Omental fat pad (tissue), 4 donors: Measurements from ENCODE around the gene SEMA4D. TPM values are rescaled to one million over a fixed set of nuclear protein-coding genes. Genes with fewer than 3 reads are reported as not detected.

Experiments
- ATAC-seq: fragments of 150-250 bp; one replicate; pipeline ENCODE4 v1.9.1; 2016; ENCODE audit warnings: mild to moderate bottlenecking, moderate library complexity; ENCODE audit not compliant: low FRiP score
- DNase-seq: peaks from one replicate; pipeline ENCODE4 v3.0.0-alpha.2; 2019; ENCODE audit warnings: low spot score
- CTCF ChIP-seq, 3 donors: fragments of 450-650 bp; IDR thresholded peaks; one replicate each; pipeline ENCODE4 v1.5.1; 2016 to 2017; ENCODE audit warnings: antibody characterized with exemption in 3 of 3, mild to moderate bottlenecking in 3 of 3, moderate library complexity in 2 of 3
- total RNA-seq, 4 donors: library from RNA; depleted of rRNA; stranded (reverse); fragments of >200 nt; gene quantifications; one replicate each; pipeline ENCODE4 v1.1.0, GENCODE V29; 2016

Gene SEMA4D
- total RNA-seq, 4 donors from 2014 or later: 14.2 to 49.5 (median 18.3) TPM

DNA sequence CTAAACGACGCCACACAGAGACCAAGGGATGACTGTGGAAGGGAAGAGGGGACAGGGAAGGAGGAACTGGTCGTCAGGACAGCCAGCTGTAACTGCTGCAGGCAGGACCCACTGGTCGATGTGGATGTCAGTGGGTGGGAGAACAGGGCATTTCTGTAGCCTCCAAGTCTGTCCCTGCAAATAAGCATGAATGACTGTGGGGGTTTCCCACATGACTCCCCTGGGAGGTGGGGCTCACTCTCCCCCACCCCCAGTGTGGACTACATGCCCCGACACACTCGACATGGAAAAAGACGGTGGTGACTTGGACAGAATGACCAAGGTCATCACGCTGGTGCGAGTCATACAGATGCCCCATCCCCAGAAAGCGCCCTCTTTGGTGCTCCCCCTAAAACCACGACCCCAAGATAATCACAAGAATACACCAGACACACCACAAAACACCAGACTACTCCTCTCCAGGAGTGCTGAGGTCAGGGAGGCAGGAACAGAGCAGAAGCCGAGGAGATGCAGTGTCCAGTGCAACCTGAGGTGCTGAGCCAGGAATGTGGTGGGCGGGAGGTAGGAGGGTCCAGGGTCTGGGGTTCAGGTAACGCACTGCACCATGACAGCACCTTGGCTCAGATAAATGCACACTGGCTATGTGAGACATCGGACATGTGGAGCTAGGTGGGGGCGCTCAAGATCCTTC is 114.7 kb downstream of the SEMA4D start:
- DNase-seq (no peak), ATAC-seq (no peak)
- TF ChIP-seq CTCF (IDR thresholded peaks at IDR 0.05): no peak

DNA sequence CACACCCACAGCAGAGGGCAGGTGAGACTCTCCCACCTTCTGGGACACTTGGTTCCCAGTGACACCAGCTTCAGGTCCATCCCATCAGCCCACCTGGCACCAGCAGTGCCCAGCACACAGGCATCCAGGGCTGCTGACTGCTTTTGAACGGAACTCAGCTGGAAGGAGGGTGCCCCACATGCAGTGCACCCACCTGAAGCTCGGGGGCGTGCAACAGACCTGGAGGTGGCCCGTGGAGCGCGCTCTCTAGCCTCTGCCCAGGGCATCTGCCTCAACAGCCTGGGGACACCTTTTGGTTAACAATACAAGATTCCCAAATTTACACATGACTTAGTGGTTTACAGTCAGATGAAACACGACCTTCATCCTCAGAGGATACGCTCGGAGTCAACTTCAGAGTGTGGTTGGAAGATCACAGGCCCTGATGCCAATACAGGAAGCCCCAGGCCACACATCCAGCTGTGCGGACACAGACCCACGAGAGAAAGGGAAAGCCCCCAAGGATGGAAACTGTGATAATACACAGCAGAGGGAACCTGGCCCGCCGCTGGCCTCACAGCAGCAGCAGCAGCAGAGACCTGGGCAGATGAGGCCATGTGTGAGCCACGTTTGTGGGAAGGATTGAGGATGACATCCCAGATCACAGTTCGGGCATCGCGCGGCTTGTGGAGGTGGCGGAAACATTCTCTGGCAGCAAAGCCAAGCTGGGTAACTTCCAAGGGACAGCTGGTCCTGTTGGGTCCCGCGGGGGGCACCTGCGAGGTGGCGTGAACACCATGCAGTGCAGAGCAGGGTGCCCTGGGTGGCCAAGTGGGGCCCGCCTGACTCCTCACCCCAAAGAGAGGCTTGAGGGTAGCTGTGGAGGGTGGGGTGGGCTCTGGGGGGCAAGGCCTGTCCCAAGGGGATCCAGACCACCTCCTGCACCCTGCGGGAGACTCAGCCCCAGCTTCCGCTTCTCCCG is 115.6 kb downstream of the SEMA4D start:
- no peak for ATAC-seq
- no peak for TF ChIP-seq CTCF (IDR thresholded peaks at IDR 0.05)

GRCh38 chr9:89381308-89381609 is 116.7 kb downstream of the SEMA4D start:
- no peak for TF ChIP-seq CTCF (IDR thresholded peaks at IDR 0.05)
- ATAC-seq (no peak), DNase-seq (no peak)

More for the DNA sequence above, 115.6 kb downstream of the SEMA4D start:
- DNase-seq: no peak

DNA sequence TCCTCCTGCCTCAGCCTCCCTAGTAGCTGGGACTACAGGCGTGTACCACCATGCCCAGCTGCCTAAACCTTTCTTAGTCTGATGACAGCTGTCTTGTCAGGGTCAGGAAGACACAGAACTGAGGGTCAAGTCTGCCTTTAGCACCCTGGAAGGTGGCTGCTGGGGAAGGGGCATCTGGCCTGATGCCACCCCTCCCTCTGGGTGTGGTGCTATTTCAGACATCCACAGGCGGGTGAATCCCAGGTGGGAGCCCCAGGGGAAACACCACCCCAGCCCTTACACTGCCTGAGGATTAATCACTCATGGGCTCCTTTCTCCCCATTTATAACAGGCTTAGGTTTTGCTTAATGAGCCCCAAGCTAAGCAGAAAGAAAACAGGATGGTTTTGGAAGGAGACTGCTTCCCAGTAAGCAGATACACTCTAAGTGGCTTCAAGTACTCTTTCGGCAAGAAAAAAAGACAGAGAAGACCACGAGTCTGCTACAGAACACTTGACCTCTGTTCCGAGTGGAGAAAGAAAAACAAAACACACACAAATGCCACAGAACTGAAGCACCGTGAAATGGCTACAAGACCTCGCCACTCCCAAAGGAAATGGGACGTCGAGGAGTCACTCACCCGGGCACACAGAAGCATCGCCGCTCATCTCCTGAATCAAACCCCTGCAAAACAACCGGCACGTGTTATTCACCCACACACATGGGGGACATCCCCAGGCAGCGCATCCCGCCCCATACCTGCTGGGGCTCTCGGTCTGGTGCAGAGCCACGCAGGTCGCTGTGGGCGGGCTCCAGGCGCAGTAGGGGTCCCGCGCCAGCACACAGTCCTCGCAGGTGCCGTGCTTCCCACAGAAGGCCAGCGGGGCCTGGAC is 117.2 kb downstream of the SEMA4D start:
- no peak for TF ChIP-seq CTCF (IDR thresholded peaks at IDR 0.05)
- ATAC-seq: no peak
- DNase-seq: no peak

DNA sequence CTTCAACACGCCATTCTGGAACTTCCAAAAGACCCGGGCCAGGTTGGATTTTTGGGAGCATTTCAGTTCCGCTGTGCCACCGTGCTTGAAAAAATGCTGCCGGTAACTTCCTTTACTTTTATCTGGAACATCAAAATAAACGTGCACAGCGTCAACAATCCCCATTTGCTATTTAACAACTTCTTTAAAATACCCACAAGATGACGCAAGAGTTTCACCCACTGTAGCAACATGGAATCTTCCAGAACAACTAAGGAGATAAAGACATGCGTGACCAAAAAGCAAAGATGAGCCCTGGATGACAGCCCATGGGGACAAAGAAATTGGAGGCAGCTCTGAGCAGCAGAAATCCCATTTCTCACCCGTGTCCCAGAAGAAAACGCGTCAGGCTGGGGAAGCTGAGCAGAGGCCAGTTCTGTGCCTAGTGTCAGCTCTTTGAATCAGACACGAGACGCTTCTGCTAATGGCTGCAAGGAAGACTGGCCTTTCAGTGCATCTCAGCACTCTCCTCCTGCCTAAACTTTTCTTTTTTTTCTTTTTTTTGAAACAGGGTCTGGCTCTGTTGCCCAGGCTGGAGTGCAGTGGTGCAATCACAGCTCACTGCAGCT is 118.3 kb downstream of the SEMA4D start:
- DNase-seq: no peak
- no peak for TF ChIP-seq CTCF (IDR thresholded peaks at IDR 0.05)
- ATAC-seq: no peak

GRCh38 chr9:89379031-89379430 is 118.9 kb downstream of the SEMA4D start:
- DNase-seq: no peak

More at GRCh38 chr9:89379031-89379430, 118.9 kb downstream of the SEMA4D start:
- no peak for ATAC-seq
- TF ChIP-seq CTCF (IDR thresholded peaks at IDR 0.05): no peak
